DMS153 (cell line): Measurements from ENCODE around the gene SEMA3F.
"Not testable (repeated sequence)": the region's sequence is repeated elsewhere in the genome, so short reads cannot be mapped to it uniquely, and the experiment has no call there.

Experiments used
- DNase-seq: peaks from one replicate; lab custom pipeline; 2025; lab: John Stamatoyannopoulos, UW

Gene SEMA3F

DNA sequence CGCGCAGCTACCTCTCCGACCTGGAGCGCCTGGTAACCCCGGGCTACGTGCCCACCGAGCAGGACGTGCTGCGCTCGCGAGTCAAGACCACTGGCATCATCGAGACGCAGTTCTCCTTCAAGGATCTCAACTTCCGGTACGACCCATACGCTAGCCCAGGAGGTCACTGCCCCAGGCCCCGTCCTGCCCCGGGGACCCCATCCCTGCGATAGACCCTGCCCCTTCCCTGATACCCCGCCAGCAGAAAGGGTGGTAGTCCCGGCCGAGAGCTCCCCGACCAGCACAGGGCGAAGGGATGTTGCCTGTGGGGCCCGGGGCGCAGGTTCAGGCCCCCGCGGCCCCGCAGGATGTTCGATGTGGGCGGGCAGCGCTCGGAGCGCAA is 38.6 kb downstream of the SEMA3F start:
- no peak for DNase-seq

DNA sequence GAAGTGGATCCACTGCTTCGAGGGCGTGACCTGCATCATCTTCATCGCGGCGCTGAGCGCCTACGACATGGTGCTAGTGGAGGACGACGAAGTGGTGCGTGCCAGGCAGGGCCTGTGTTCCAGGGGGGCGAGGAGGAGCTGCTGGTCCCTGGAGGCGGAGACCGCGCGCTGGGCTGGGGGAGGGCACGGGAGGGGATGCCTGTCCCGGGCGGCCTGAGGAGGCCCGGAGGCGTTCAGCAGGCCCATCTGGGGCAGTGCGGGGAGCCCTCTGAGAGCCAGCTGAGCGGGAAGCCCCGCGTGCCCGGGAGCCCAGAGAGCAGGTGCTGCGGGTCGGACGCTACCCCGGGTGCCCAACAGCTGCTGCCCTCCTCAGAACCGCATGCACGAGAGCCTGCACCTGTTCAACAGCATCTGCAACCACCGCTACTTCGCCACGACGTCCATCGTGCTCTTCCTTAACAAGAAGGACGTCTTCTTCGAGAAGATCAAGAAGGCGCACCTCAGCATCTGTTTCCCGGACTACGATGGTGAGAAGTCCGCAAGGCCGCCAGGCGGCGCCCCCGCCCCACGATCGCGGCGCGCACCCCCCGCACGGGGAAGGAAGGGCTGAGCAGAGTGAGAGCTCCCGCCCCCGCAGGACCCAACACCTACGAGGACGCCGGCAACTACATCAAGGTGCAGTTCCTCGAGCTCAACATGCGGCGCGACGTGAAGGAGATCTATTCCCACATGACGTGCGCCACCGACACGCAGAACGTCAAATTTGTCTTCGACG is 39.2 kb downstream of the SEMA3F start:
- no peak for DNase-seq

DNA sequence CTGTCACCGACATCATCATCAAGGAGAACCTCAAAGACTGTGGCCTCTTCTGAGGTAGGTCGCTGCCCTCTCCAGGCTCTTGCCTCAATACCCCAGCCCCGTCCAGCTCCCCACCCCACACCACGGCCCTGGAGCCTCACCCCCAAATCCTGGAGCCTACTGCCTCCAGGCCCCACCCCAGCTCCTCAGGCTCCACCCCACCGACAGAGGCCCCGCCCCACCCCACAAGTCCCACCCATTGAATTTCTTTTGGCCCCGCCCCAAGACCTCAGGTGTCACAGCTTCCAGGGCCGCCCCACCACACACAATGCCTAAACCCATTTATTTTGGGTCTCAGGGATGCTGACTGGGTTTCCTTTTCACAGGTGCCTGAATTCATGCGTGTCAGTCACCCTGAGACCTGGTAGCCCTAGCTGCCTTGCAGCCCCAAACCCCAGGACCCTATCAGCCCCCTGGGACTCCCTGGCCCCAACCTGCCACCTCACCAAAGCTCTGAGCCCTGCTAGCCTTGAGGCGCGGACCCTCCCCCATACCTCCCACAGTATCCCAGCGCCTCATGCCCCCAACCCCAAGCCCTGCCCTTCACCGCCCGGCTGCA is 39.9 kb downstream of the SEMA3F start:
- no peak for DNase-seq

DNA sequence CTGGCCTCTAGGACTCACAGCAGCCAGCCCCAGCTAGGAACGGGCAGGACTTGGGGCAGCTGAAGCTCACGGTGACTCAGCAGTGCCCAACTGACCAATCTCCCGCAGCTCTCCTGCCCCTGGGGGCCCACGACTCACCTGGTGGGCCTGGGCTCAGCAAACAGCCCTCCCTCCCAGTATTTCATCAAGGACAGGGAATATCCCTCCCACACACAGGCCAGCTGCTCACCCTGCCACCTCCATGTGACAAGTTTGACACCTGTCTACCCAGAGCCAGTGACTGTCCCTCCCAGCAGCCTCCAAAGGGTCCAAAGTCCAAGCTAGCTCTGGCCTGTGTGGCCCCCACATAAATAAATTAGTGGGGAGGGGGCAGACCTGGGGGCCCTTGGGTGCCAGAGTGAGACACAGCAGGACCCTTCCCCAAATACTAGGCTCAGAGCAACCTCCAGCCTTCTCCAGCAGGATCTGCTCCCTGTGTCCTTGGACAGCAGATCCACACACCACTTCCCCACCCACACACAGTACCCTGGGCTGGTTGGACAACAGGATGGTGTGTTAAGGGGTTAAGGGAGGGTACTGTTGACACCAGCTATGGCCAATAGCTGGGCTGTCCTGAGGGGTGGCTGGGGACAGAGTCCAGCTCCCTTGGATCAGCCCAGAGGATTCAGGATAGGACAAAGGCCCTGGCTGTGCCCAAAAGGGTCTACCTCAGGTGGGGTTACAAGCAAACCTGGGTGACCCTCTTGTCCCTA is 40.6 kb downstream of the SEMA3F start:
- no peak for DNase-seq

DNA sequence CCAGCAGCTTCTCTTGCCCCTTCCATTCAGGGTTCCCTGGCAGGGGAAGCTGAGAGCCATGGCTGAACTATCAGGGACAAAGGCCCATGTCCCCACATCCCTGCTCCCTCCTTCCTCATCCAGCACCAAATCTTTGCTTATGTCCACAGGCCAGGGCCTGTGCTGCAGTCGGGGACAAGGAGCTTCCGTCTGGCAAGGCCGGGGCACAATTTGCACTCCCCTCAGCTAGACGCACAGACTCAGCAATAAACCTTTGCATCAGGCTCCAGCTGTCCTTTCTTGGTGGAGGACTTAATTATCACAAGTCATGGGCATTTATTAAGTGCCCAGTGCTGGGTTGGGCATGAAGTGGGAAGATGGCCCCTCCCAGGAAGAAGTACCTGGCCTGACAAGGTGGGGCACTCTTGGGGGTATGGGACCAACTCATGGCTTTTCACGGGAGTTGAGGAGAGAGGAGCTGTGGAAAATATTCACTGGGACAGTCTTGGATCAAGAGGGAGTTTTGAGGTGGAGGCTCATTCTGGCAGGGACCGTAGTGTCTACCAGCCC is 41.2 kb downstream of the SEMA3F start:
- no peak for DNase-seq

DNA sequence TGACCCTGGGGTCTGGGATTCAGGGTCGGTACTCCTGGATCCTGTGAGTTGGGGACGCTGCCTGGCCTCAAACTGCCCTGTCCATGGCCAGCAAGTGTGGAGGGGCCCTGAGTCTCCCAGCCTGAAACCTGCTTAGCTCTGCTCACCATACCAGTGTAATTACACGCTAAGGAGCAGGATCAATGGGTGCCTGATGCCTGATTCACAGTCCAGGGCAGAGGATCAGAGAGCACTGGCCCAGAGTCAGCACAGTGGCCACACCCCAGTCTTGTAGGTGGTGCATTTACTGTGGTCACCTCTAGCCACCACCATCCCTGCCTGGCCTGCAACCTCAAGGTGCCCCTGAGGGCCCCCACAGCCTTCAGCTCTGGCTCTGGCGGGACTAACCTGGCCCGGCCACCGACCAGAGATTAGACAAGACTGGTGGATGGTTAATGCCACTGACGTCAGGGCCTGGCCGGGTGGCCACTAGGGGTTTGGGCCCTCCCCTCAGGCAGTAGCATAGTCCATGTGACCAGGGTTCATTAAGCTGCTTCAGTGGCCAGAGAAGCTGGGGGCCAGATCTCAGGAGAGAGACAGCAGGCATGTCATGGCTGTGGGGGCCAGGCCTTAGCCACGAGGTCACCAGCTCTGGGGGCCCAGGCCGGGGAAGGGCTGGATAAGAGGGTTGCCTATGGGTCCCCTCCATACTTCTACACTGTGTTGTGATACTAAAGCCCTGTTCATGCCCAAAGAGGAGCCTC is 46.6 kb downstream of the SEMA3F start:
- DNase-seq: no peak

DNA sequence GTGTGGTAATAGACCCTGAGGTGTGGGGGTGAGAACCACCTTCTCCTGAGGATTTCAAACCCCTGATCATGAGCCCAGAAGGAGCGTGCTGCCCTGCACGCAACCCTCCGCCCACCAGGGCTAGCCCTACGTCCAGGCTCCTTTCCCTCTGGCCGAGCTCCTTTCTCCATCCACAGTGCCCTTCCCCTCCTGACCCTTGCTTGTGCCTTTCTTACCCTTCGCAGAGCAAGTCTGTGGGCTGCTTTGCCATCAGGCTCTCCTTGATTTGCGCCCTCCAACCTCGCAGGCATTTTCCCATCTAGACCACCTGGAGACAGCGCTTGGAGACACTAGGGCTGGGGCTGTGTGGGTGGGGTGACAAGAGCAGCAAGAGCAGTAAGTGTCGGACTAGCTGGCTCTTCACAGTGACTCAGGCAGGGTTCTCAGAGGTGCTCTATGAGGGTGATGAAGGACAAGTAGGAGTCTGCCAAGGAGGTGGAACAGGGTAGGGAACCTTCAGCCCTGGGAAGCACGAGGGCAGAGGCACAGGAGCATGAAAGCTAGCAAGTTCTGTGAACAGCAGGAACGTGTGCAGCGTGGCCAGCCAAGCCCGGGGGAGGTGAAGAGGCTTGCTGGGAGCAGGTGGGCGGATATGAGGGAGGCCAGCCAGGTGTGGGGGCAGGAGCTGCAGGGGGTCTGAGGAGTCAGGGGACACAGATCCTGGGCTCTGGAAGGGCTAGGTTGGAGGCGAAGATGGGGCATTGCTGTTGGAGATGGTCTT is 47.4 kb downstream of the SEMA3F start:
- DNase-seq: no peak

DNA sequence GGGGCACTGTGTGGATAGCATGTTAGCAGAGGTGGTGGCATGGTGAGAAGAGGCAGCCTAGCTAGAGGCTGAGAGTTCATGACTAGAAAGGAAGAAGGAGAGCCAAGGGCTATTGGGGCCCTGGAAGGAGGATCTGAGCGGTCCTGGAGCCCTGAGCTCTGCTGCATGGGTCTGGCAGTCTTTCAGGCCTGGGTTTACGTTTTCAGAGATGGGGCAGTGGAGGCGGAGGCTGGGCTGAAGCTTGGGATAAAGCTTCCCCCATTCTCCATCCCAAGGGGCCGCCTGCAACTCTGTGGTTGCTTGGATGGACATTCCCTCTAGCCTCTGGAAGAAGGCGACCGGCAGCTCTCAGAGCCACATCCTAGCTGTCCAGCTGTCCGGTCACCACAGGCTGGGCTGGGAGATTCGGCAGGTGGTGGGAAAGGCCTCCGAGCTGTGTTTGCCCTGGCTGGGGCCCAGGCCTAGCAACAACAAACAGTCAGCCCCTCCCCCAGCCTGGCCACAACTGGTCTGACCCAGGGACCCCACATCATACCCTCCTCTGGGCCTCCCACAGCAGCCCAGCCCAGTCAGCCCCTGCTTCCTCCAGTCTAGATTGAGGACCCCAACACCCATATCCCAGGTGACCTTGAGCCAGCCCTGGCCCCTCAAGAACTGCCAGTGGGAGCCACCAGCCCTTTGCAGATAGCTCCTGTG is 48.1 kb downstream of the SEMA3F start:
- no peak for DNase-seq

DNA sequence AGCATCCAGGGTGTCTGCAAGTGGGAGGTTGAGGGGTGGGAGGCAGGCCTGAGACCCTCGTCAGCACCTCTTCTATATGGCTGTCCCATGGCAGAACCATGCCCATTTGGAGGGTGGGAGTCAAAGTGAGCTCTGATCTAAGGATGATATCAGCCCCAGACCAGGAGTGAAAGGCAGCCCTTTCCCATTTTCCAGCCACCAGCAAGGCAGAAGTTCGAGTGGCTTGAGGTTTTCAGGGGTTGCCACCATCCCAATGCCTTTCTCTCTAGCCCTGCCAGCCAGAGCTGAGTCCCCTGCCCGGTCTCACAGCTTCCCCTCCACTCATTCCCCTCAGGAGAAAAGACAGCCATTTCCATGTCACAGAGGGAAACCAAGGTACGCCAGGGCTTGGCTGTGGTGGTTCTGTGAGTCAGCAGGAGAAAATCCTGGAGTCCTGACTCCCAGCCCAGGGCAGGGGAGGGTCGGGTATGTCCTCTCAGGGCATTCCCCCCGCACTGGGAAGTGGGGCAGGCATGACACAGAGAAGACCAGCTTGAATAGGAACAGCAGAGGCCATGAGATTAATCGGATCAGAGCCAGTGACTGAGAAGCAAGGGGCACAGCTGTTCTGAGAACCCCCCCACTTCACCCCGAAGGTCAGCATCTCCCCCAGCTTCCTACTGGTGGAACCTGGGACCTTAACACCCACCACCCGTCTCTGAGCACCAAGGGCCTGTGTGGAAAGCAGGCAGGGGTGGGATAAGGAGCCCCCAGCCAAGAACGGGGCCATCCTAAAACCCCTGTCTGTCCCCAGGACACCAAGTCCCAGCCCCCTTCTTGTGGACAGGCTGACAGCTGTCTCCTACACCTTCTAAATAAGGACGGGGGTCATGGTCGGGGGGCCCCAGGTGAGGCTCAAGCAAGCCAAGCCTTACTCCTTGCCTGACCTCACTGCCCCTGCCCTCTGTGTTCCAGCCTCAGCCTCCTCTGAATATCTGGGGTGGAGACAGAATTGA is 49.0 kb downstream of the SEMA3F start:
- no peak for DNase-seq

DNA sequence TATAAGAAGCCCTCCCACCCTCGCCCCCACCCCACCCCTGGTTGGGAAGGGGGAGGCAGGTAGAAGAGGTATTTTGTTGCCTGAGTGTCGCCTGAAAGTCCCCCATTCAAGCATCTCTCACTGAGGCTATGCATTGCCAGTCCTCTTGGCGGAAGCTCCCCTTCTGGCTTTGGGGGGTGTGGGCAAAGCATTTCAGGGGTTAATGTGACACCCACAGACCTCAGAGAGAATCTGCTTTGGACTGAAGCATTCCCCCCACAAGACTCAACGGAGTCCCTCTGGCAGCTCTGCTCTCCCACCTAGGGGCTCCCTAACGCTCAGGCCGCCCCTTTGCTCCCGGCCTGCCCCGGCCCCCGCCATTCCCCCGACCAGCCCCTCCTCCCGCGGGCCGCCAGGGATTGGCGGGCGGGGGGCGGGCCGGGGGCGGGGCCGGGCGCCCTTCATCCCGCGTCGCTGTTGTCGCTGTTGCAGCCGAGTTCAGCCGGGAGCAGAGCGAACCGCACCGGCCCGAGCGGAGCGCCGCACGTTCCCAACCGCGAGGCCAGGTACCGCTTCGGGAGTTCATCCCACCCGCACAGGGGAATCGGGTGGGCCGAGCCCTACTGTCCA is 49.8 kb downstream of the SEMA3F start, which contains the start of gene SLC38A3:
SLC38A3 (plus strand) TSS at position 468 of the 609 bp plus-strand sequence. CDS start 8,929 bp downstream, outside the sequence.
- DNase-seq: no peak

DNA sequence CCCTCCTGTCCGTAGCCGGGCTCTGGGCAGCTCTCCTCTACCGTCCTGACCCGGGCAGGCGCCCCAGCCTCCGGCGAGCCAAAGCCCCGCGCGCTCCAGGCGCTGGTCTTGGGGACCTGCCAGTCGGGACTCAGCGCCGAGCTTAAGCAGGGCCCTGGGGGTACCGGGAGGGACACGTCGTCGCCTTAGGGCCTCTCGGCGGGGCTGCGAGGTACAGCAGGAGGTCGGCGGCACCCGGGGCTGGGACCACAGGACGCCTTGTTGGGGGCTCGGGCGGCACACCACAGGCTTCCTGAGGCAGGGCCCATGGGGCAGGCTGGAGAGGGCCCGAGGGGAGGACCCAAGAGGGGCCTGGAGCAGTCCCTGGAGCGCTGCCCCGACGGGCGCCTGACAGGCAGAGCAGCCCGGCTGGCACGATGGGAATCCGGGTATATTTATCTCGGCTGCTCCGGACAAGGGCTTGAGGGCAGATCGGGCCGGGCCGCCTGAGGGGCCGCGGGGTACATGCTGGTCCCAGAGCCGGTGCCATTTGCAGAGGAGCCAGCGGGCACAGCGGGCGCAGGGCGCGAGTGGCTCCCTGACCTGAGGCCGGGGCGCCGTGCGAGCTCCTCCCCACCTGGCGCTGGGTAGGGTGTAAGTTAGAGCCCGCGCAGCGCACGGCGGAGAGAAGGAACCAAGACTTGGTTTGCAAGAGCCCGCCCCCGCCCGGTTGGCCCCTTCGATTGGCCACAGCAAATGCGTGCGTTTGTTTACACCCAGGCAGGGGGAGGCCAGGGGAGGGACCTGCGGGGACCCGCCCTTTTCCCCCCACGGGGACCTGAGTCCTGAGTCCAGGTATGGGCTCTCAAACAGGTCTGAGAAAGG is 50.5 kb downstream of the SEMA3F start:
- no peak for DNase-seq

DNA sequence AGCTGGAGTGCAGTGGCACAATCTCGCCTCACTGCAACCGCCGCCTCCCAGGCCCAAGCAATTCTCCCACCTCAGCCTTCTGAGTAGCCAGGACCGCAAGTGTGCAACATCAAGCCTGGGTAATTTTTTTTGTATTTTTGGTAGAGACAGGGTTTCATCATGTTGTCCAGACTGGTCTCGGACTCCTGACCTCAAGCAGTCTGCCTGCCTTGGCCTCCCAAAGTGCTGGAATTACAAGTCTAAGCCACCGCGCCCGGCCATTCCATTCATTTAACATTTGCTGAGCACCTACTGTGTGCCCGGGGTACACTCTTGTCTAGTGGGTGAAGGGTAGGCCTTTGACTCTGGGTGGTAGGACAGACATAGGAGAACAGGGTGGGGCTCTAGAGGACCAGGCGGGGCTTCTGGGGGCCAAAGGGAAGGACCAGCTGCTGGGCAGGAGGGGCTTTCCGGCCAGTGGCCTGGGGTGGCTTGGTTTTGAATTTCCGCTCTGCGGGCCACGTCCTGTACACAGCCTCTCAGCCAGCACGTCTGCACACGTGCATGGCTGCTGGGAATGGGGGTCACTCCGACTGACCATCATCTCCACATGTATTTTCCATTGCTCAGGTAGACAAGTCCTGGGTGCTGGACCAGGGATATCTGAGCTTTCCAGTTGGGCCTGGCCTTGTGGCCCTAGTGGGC is 52.4 kb downstream of the SEMA3F start:
- DNase-seq: no peak

DNA sequence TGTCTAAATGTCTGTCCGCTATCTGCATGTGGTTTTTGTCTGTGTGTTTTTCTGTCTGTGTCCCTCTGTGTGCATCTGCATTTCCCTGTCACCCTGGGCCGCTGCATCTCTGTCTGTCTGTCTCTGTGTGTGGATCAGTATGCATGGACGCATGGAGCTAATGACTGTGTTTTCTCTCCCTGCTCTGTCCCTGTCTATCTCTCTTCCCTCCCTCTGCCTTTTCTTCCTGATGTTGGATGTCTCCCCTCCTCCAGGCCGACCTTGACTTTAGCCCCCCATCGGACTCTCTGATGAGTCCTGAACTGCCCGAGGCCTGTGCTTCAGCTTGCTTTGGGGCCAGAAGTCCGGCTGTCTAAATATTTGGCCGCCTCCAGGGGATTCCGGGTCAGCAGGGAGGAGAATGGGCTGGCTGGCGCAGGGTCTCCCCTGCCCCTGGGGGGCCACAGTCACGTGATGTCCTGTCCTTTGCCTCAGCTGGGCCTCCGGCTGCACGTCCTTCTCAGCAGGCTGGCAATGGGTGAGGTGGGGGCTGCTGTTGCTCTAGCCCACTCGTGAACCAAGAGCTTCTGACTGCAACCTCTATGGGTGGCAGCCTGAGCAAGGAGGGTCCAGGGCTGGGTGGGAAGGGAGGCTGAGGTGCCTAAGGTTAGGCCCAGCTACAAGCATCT is 53.7 kb downstream of the SEMA3F start:
- DNase-seq: no peak

DNA sequence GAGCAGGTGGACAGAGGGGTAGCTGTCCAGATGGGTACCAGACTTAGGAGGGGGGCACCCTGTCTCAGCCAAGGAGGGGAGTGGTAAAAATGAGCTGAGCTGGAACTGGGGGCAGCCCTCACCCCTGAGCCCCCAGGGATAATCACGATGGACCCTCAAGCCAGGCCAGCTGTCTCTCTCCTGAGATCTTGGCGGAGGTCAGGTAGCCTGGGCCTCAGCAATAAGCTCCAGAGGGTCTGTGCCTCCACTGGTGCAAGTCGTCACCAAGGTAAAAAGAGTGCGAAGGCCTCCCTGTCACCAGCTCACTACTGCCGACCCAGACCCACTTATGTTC is 55.0 kb downstream of the SEMA3F start:
- no peak for DNase-seq

DNA sequence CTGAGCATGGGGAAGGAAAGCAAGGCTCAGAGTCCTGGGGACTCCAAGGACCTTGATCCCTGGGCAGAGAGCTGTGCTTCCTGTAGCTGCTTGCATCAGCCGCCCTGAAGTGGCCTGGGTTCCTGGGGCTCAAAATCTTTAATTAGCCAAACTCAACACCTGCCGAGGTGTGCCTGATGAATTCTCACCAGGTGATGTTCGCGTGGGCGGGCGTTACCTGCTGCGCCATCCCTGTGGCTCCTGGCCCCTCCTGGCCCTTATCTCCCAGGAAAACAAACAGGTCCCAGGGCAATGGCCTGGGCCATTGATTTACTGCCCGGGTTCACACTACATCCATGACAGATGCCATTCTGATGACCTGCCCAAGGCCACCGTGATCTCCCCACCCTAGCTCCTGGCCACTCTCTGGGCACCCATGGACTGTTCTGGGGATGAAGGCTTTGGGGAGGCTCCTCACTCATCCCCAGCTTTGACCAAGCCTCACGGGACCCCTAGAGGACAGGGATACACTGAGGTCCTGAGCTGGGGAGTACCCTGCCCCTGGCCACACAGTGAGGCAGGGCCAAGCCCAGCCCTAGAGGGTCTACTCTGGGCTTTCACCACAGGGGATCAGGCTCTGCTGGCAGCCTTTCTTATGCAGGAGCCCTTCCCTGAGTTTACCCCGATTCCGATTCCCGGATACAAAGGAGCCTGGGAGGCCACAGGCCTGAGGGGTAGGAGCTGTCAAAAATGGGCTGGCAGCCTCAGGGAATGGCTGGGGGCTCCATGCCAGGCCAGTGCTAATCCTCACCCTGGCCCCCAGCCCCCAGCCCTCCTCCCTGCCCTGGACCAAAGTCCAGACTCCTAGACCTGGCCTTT is 55.6 kb downstream of the SEMA3F start:
- DNase-seq: no peak

DNA sequence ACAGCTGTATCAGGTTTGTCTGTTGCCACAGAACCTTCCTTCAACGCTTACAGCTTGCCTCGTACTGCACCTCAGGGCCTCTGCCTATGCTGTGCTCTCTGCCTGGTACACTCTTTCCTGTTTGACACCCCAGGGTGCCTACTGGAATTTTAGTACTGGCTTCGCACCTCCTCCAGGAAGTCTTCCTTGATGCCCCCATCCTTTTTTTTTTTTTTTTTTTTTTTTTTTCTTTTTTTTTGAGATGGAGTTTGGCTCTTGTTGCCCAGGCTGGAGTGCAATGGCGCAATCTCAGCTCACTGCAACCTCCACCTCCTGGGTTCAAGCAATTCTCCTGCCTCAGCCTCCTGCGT is 56.2 kb downstream of the SEMA3F start:
- DNase-seq: not testable (repeated sequence)
